22Rv1 (cell line): ENCODE data around the gene CD58.

Experiments used
- ZFX ChIP-seq: fragments of 450-650 bp; IDR thresholded peaks from 2 replicates; pipeline ENCODE4 v1.6.1; 2017; ENCODE audit warnings: antibody characterized with exemption, borderline replicate concordance
- TF ChIP-seq, protein P1 (sequence below): fragments of 450-650 bp; IDR thresholded peaks from 2 replicates; pipeline ENCODE4 v1.5.1; 2017; ENCODE audit warnings: mild to moderate bottlenecking

DNA sequence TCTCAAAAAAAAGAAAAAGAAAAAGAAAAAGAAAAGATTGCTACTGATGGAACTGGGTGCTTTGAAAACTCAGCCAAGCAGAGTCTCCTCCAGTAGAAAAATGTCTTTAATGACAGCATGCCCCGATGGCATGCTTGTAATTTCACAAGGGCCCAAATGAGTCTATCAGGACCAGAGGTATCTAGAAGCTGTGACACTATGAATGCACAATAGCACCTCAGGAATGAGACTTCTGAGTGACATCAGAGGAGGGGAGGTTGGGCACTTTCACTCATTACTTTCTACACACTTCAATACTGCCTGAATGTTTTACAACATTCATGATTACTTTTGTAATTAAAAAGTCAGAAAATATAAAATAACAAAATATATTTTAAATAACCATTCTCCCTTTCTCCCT, 15.1 kb upstream of the CD58 start:
- TF ChIP-seq, protein P1, sequence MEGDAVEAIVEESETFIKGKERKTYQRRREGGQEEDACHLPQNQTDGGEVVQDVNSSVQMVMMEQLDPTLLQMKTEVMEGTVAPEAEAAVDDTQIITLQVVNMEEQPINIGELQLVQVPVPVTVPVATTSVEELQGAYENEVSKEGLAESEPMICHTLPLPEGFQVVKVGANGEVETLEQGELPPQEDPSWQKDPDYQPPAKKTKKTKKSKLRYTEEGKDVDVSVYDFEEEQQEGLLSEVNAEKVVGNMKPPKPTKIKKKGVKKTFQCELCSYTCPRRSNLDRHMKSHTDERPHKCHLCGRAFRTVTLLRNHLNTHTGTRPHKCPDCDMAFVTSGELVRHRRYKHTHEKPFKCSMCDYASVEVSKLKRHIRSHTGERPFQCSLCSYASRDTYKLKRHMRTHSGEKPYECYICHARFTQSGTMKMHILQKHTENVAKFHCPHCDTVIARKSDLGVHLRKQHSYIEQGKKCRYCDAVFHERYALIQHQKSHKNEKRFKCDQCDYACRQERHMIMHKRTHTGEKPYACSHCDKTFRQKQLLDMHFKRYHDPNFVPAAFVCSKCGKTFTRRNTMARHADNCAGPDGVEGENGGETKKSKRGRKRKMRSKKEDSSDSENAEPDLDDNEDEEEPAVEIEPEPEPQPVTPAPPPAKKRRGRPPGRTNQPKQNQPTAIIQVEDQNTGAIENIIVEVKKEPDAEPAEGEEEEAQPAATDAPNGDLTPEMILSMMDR: no peak
- no peak for TF ChIP-seq ZFX
